HK-2 (cell line): ENCODE results near the gene LUZP4.
A peak's percentile ranks its signal among the peaks of the same experiment; 100 is the strongest.
"Not testable (repeated sequence)": the region's sequence is repeated elsewhere in the genome, so short reads cannot be mapped to it uniquely, and the experiment has no call there.

ENCODE experiments used
- DNase-seq: peaks from one replicate; pipeline ENCODE4 v3.0.0-alpha.2; 2018; ENCODE audit not compliant: unreplicated experiment

LUZP4 gene

GRCh38 chrX:115289465-115289864, at the start of gene LUZP4:
TSS of gene LUZP4 (plus strand) at chrX:115289715. CDS start at chrX:115289760, 45 bp downstream.
- no peak for DNase-seq

- no peak for DNase-seq
Observed at GRCh38 chrX:115251458-115252233, 37.9 kb upstream of the LUZP4 start.

GRCh38 chrX:115255003-115255402, 34.5 kb upstream of the LUZP4 start:
- DNase-seq, result no peak

- DNase-seq, result no peak
Observed at GRCh38 chrX:115257711-115258110, 31.8 kb upstream of the LUZP4 start.

GRCh38 chrX:115259238-115259875, 30.2 kb upstream of the LUZP4 start:
- no peak for DNase-seq

GRCh38 chrX:115260330-115260729, 29.2 kb upstream of the LUZP4 start:
- no peak for DNase-seq

GRCh38 chrX:115261148-115261547, 28.4 kb upstream of the LUZP4 start:
- DNase-seq, result no peak

GRCh38 chrX:115264009-115264408, 25.5 kb upstream of the LUZP4 start:
- DNase-seq, result no peak

GRCh38 chrX:115266300-115266699, 23.2 kb upstream of the LUZP4 start:
- no peak for DNase-seq

- no peak for DNase-seq
Observed at GRCh38 chrX:115268421-115268820, 21.1 kb upstream of the LUZP4 start.

- DNase-seq, result no peak
Observed at GRCh38 chrX:115269051-115269683, 20.3 kb upstream of the LUZP4 start.

GRCh38 chrX:115284877-115285276, 4.6 kb upstream of the LUZP4 start:
- no peak for DNase-seq

GRCh38 chrX:115297189-115297588, 7.7 kb downstream of the LUZP4 start:
- DNase-seq, result no peak

GRCh38 chrX:115311139-115311538, 21.6 kb downstream of the LUZP4 start:
- DNase-seq, result no peak

- no peak for DNase-seq
Observed at GRCh38 chrX:115311601-115312001, 22.1 kb downstream of the LUZP4 start.

- DNase-seq, result no peak
Observed at GRCh38 chrX:115318139-115318538, 28.6 kb downstream of the LUZP4 start.

- no peak for DNase-seq
Observed at GRCh38 chrX:115322375-115322774, 32.9 kb downstream of the LUZP4 start.

GRCh38 chrX:115324194-115324593, 34.7 kb downstream of the LUZP4 start:
- DNase-seq, result no peak

GRCh38 chrX:115329282-115329681, 39.8 kb downstream of the LUZP4 start:
- DNase-seq, result not testable (repeated sequence)

- DNase-seq, result peak; percentile 22
Observed at GRCh38 chrX:115330498-115331168, 41.1 kb downstream of the LUZP4 start.

GRCh38 chrX:115332832-115333231, 43.3 kb downstream of the LUZP4 start:
- DNase-seq, result no peak

GRCh38 chrX:115333446-115333845, 43.9 kb downstream of the LUZP4 start:
- no peak for DNase-seq
